Stomach (tissue), 9 donors: ENCODE data around the gene GATA3. TPM values are rescaled to one million over a fixed set of nuclear protein-coding genes. Genes with fewer than 3 reads are reported as not detected.
A peak's percentile ranks its signal among the peaks of the same experiment; 100 is the strongest.

Experiments
- DNase-seq, 2 donors: peaks; one replicate each; pipeline versions ENCODE4 v3.0.0 to v3.0.0-alpha.2; 2013 to 2019
- H3K27ac ChIP-seq, 5 donors: fragments of 200-600 bp in 4 of 5; sonication (generic) in 4 of 5; one replicate each; pipeline ENCODE4 v1.5.1; 2013 to 2019; ENCODE audit warnings: mild to moderate bottlenecking in 1 of 5, moderate library complexity in 1 of 5
- H3K27me3 ChIP-seq, 3 donors: fragments of 200-600 bp; sonication (generic); one replicate each; pipeline ENCODE4 v1.5.1; 2017 to 2019; ENCODE audit warnings: mixed run types in 1 of 3
- H3K36me3 ChIP-seq, 4 donors: fragments of 200-600 bp; sonication (generic); 1 replicate in 3 of 4; 2 replicates in 1 of 4; pipeline ENCODE4 v1.5.1; 2016 to 2019
- H3K4me1 ChIP-seq, 4 donors: fragments of 200-600 bp; sonication (generic); one replicate each; pipeline ENCODE4 v1.5.1; 2016 to 2019
- H3K4me3 ChIP-seq, 4 donors: fragments of 200-600 bp; sonication (generic) in 3 of 4; one replicate each; pipeline ENCODE4 v1.5.1; 2016 to 2019; ENCODE audit warnings: mild to moderate bottlenecking in 1 of 4
- H3K9me3 ChIP-seq, 4 donors: fragments of 200-600 bp; sonication (generic); one replicate each; pipeline ENCODE4 v1.5.1; 2016 to 2019
- EP300 ChIP-seq: sonication (generic); formaldehyde crosslinking; IDR thresholded peaks from one replicate; pipeline ENCODE4 v1.6.1; 2017; ENCODE audit warnings: antibody characterized with exemption
- POLR2A ChIP-seq, 4 donors: fragments of 450-650 bp; IDR thresholded peaks; one replicate each; pipeline ENCODE4 v1.6.1; 2016; ENCODE audit warnings: antibody characterized with exemption in 4 of 4, control low read depth in 2 of 4, mild to moderate bottlenecking in 1 of 4, moderate library complexity in 1 of 4
- POLR2AphosphoS5 ChIP-seq, 3 donors: sonication (generic); formaldehyde crosslinking; IDR thresholded peaks; one replicate each; pipeline ENCODE4 v1.6.1; 2016; ENCODE audit warnings: antibody characterized with exemption in 3 of 3
- WGBS, 5 donors: extraction: QIAGEN DNeasy Blood & Tissue Kit in 3 of 5; methylation state at CpG; one replicate each; pipeline versions ENCODE4 v1.1.5 to v1.1.7; 2013 to 2018; 5-methylcytosine and 5-hydroxymethylcytosine counted together
- intact Hi-C: fragments of 100-400 bp; cut with DNase I; formaldehyde crosslinking; loops from one replicate; pipeline ENCODE4 v1.15.1; 2023; ENCODE audit warnings: low total_unique reads
- polyA plus RNA-seq, 3 donors: library from polyadenylated mRNA; stranded (reverse); fragments of 200-250 nt; gene quantifications; one replicate each; pipeline ENCODE4 v1.2.3, GENCODE V29; 2013
- total RNA-seq, 5 donors: library from RNA; depleted of rRNA; stranded (reverse); fragments of >200 nt; gene quantifications; one replicate each; pipeline versions ENCODE4 v1.1.0 to v1.2.3, GENCODE V29; 2014 to 2016
- TF ChIP-seq, protein P1 (sequence below), 7 experiments: fragments of 450-650 bp in 4 of 7; fragments of 200-600 bp in 3 of 7; sonication (generic) in 3 of 7; IDR thresholded peaks; one replicate each; pipeline ENCODE4 v1.5.1; 2016 to 2019; ENCODE audit warnings: antibody characterized with exemption in 7 of 7, control low read depth in 2 of 7, mild to moderate bottlenecking in 1 of 7
- donor health status: healthy with polysubstance abuse.
- donor health status: Bipolar disorder and iron deficiency.
- donor health status: healthy.

The GATA3 gene
- total and polyA plus RNA-seq, 8 donors, result 0.12 to 1.2 (median 0.18) TPM; not detected in 2

DNA sequence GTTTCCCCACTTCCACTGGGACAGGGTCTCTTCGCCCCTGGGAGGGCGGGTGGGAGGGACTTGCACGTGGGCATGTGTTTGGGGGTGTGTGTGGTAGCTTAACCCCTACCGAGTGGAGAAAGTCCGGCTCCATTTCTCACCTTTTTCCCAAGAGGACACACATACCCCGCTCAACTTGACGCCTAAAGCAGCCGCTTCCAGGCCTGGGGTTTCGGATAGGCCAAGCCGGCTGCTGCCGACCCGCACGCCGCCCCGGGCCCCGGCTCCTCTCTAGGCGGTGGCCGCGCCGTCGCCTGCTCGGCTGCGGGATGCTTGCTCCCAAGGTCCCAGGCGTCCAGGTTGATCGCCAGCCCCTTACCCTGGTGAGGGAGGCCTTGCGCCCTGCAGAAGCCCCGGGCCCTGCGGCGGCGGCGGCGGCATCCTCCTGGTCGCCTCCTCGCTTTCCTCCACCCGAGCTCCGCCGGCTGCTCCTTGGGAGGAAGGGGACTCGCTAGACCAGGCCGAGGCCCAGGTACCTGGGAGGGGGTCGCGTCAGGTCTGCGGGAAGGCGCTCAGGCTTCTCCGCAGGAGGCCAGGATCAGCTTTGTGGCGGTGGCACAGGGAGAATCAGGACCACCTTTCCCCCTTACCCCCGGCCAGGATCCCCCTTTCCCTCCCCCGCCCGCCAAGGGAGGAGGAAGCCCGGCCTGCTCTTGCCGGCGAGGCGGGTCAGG is 3.2 kb upstream of the GATA3 start:
- H3K4me3 ChIP-seq, result peak overlapping the region; percentile 34 to 63 (median 46)
- no peaks in the 10 kb centered on the region for H3K36me3 ChIP-seq
- peak in 1 of 2 donors; percentile 26 for DNase-seq
- TF ChIP-seq, protein P1, sequence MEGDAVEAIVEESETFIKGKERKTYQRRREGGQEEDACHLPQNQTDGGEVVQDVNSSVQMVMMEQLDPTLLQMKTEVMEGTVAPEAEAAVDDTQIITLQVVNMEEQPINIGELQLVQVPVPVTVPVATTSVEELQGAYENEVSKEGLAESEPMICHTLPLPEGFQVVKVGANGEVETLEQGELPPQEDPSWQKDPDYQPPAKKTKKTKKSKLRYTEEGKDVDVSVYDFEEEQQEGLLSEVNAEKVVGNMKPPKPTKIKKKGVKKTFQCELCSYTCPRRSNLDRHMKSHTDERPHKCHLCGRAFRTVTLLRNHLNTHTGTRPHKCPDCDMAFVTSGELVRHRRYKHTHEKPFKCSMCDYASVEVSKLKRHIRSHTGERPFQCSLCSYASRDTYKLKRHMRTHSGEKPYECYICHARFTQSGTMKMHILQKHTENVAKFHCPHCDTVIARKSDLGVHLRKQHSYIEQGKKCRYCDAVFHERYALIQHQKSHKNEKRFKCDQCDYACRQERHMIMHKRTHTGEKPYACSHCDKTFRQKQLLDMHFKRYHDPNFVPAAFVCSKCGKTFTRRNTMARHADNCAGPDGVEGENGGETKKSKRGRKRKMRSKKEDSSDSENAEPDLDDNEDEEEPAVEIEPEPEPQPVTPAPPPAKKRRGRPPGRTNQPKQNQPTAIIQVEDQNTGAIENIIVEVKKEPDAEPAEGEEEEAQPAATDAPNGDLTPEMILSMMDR (IDR thresholded peaks at IDR 0.05), result no peak
- no peak for TF ChIP-seq POLR2A (IDR thresholded peaks at IDR 0.05)
- TF ChIP-seq POLR2AphosphoS5 (IDR thresholded peaks at IDR 0.05), result no peak
- no peak for TF ChIP-seq EP300
- intact Hi-C loops, result no loop called here
- no peaks in the 10 kb centered on the region for H3K9me3 ChIP-seq
- H3K27me3 ChIP-seq, result peaks cover 81 to 100% (median 100%) of the 10 kb centered on the region in 3 donors
- WGBS, 5 donors, result 6 to 19% (median 12%) methylated on average over 17 to 52 of the region's 52 CpGs
- H3K4me1 ChIP-seq, result peaks cover 65 to 84% (median 72%) of the 10 kb centered on the region in 4 donors
- no peak overlapping the region for H3K27ac ChIP-seq

- Histone ChIP-seq H3K4me1 (peaks cover 65 to 84% (median 71%) of the 10 kb centered on the region in 4 donors), H3K27ac (no peak overlapping the region), H3K27me3 (peaks cover 77 to 100% (median 99%) of the 10 kb centered on the region in 3 donors), H3K4me3 (peak overlapping the region in 2 of 4 donors; percentile 50 to 63), H3K9me3 (no peaks in the 10 kb centered on the region), H3K36me3 (no peaks in the 10 kb centered on the region)
- intact Hi-C loops, result no loop called here
- WGBS, 5 donors, result 3 to 15% (median 6%) methylated on average over 10 to 29 of the region's 29 CpGs
- TF ChIP-seq EP300 (no peak), POLR2AphosphoS5 (IDR thresholded peaks at IDR 0.05) (no peak), POLR2A (IDR thresholded peaks at IDR 0.05) (no peak)
- TF ChIP-seq, protein P1 (IDR thresholded peaks at IDR 0.05), result no peak
- DNase-seq, result peak in 1 of 2 donors; percentile 41
Observed at GRCh38 chr10:8051851-8052257, 2.6 kb upstream of the GATA3 start.

- no peak for TF ChIP-seq POLR2AphosphoS5 (IDR thresholded peaks at IDR 0.05)
- TF ChIP-seq, protein P1 (IDR thresholded peaks at IDR 0.05), result no peak
- TF ChIP-seq POLR2A (IDR thresholded peaks at IDR 0.05), result no peak
- TF ChIP-seq EP300, result no peak
- Histone ChIP-seq H3K36me3 (no peaks in the 10 kb centered on the region), H3K4me3 (peak overlapping the region in 2 of 4 donors; percentile 50 to 63), H3K4me1 (peaks cover 65 to 83% (median 71%) of the 10 kb centered on the region in 4 donors), H3K27ac (no peak overlapping the region), H3K9me3 (no peaks in the 10 kb centered on the region), H3K27me3 (peaks cover 73 to 100% (median 94%) of the 10 kb centered on the region in 3 donors)
- intact Hi-C loops, result no loop called here
- 12 to 19% (median 16%) methylated on average over 32 of the region's 32 CpGs for WGBS, 5 donors
- peak in 1 of 2 donors; percentile 40 for DNase-seq
Observed at GRCh38 chr10:8052341-8052955, 2.0 kb upstream of the GATA3 start.

DNA sequence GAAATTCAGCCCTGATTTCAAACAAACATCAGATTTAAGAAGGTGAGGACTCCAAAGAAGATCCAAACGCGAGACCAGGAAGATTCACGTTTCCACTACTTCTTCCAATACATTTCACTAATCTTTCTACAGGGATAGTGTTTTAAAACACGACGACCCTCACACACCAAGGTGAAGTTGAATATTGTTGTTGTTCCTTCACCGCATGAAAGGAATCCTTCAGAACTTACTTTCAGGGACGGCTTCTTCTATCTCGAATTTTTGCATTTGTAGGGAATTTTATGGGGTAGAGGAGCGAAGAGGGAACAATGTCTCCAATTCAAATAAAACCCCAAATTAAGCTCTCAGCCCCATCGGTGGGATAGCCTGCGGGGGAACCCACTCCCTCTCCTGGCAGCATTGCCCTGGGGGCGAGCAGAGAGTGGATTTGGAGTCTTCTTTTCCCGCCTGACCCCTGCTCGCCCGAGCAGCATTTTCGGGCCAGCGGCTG is 1.5 kb upstream of the GATA3 start:
- TF ChIP-seq EP300 (no peak), POLR2AphosphoS5 (IDR thresholded peaks at IDR 0.05) (no peak), POLR2A (IDR thresholded peaks at IDR 0.05) (no peak)
- TF ChIP-seq, protein P1 (IDR thresholded peaks at IDR 0.05), result peak in 2 of 7 experiments; percentile 62 to 66
- 8 to 12% (median 10%) methylated on average over 16 to 17 of the region's 17 CpGs for WGBS, 5 donors

More for the DNA sequence above, 1.5 kb upstream of the GATA3 start:
- peaks cover 68 to 100% (median 88%) of the 10 kb centered on the region in 3 donors for H3K27me3 ChIP-seq
- intact Hi-C loops, result no loop called here
- H3K4me1 ChIP-seq, result peaks cover 65 to 78% (median 71%) of the 10 kb centered on the region in 4 donors
- H3K36me3 ChIP-seq, result no peaks in the 10 kb centered on the region
- peak overlapping the region; percentile 38 to 68 (median 57) for H3K4me3 ChIP-seq
- H3K9me3 ChIP-seq, result no peaks in the 10 kb centered on the region
- DNase-seq, result no peak
- H3K27ac ChIP-seq, result no peak overlapping the region
